Neuronal stem cell (in vitro differentiated cells): ENCODE data around the gene DAPK2.

ENCODE experiments used
- DNase-seq: peaks from one replicate; pipeline ENCODE4 v3.0.0-alpha.2; 2013; ENCODE audit warnings: low spot score
- H2AFZ ChIP-seq: one replicate; pipeline ENCODE4 v1.6.1; 2013; ENCODE audit warnings: mild to moderate bottlenecking, low read length, inconsistent platforms
- H2AK5ac ChIP-seq: 2 replicates; pipeline ENCODE4 v1.6.1; 2013; ENCODE audit warnings: low read depth, mild to moderate bottlenecking, inconsistent platforms, low read length, moderate library complexity, mixed read lengths
- H2BK120ac ChIP-seq: 2 replicates; pipeline ENCODE4 v1.6.1; 2013; ENCODE audit warnings: low read depth, mild to moderate bottlenecking, inconsistent platforms, low read length, moderate library complexity, mixed read lengths
- H2BK12ac ChIP-seq: one replicate; pipeline ENCODE4 v1.6.1; 2013; ENCODE audit warnings: low read length, inconsistent platforms
- H2BK15ac ChIP-seq: 2 replicates; pipeline ENCODE4 v1.6.1; 2013; ENCODE audit warnings: mild to moderate bottlenecking, low read length, inconsistent platforms, mixed read lengths
- H2BK5ac ChIP-seq: one replicate; pipeline ENCODE4 v1.6.1; 2013; ENCODE audit warnings: inconsistent platforms, mild to moderate bottlenecking, low read length, moderate library complexity
- H3K14ac ChIP-seq: one replicate; pipeline ENCODE4 v1.6.1; 2013; ENCODE audit warnings: low read length, inconsistent platforms
- H3K18ac ChIP-seq: 2 replicates; pipeline ENCODE4 v1.6.1; 2013; ENCODE audit warnings: low read length, inconsistent platforms
- H3K23ac ChIP-seq: 2 replicates; pipeline ENCODE4 v1.6.1; 2013; ENCODE audit warnings: low read depth, mild to moderate bottlenecking, mixed read lengths, low read length, inconsistent platforms; ENCODE audit not compliant: poor library complexity
- H3K27ac ChIP-seq: replicated peaks from 3 replicates; pipeline ENCODE4 v1.5.1; 2013; ENCODE audit warnings: low read length, inconsistent platforms
- H3K27me3 ChIP-seq, 3 experiments: 2 replicates each; pipeline ENCODE4 v1.6.1; 2013; ENCODE audit warnings: low read length in 3 of 3, mild to moderate bottlenecking in 2 of 3, inconsistent platforms in 1 of 3, low read depth in 1 of 3, mixed read lengths in 1 of 3, moderate library complexity in 1 of 3; ENCODE audit not compliant: control insufficient read depth in 3 of 3, insufficient read depth in 3 of 3
- H3K36me3 ChIP-seq, 2 donors: replicated peaks in 1 of 2; 2 replicates each; pipeline ENCODE4 v1.6.1; 2013; ENCODE audit warnings: low read length in 2 of 2; ENCODE audit not compliant: control insufficient read depth in 2 of 2, insufficient read depth in 2 of 2
- H3K4ac ChIP-seq: 2 replicates; pipeline ENCODE4 v1.6.1; 2013; ENCODE audit warnings: inconsistent platforms, mild to moderate bottlenecking, low read length, moderate library complexity
- H3K4me1 ChIP-seq, 2 donors: 1 replicate in 1 of 2; 2 replicates in 1 of 2; pipeline ENCODE4 v1.6.1; 2013; ENCODE audit warnings: low read length in 2 of 2, low read depth in 1 of 2; ENCODE audit not compliant: control insufficient read depth in 2 of 2, insufficient read depth in 1 of 2
- H3K4me2 ChIP-seq: one replicate; pipeline ENCODE4 v1.6.1; 2013; ENCODE audit warnings: mild to moderate bottlenecking, low read length, inconsistent platforms; ENCODE audit not compliant: insufficient read depth, poor library complexity, severe bottlenecking
- H3K4me3 ChIP-seq, 2 donors: 2 replicates each; pipeline ENCODE4 v1.5.1; 2013; ENCODE audit warnings: low read length in 2 of 2, mild to moderate bottlenecking in 2 of 2, inconsistent platforms in 1 of 2, moderate library complexity in 1 of 2
- H3K79me1 ChIP-seq: one replicate; pipeline ENCODE4 v1.6.1; 2013; ENCODE audit warnings: low read depth, mild to moderate bottlenecking, inconsistent platforms, low read length, moderate library complexity
- H3K9ac ChIP-seq: one replicate; pipeline ENCODE4 v1.6.1; 2013; ENCODE audit warnings: mild to moderate bottlenecking, low read depth, low read length, inconsistent platforms; ENCODE audit not compliant: poor library complexity
- H3K9me3 ChIP-seq, 2 donors: replicated peaks in 1 of 2; 2 replicates each; pipeline versions ENCODE3 to v1.6.1; 2013; ENCODE audit warnings: low read length in 2 of 2, mild to moderate bottlenecking in 2 of 2, inconsistent platforms in 1 of 2, low read depth in 1 of 2, mixed read lengths in 1 of 2, moderate library complexity in 1 of 2; ENCODE audit not compliant: control insufficient read depth in 2 of 2, insufficient read depth in 1 of 2
- H4K8ac ChIP-seq: one replicate; pipeline ENCODE4 v1.6.1; 2013; ENCODE audit warnings: low read depth, mild to moderate bottlenecking, inconsistent platforms, low read length, moderate library complexity
- H4K91ac ChIP-seq: one replicate; pipeline ENCODE4 v1.6.1; 2013; ENCODE audit warnings: low read length, low read depth, mild to moderate bottlenecking, inconsistent platforms; ENCODE audit not compliant: poor library complexity
- WGBS, 2 donors: extraction: QIAGEN DNeasy Blood & Tissue Kit; methylation state at CpG; one replicate each; pipeline ENCODE4 v1.1.7; 2013; ENCODE audit warnings: missing lambda C conversion rate in 2 of 2, mixed read lengths in 1 of 2; ENCODE audit not compliant: insufficient read length in 2 of 2, insufficient replicate concordance in 1 of 2; ENCODE audit errors: extremely low coverage in 2 of 2; 5-methylcytosine and 5-hydroxymethylcytosine counted together

Gene DAPK2

DNA sequence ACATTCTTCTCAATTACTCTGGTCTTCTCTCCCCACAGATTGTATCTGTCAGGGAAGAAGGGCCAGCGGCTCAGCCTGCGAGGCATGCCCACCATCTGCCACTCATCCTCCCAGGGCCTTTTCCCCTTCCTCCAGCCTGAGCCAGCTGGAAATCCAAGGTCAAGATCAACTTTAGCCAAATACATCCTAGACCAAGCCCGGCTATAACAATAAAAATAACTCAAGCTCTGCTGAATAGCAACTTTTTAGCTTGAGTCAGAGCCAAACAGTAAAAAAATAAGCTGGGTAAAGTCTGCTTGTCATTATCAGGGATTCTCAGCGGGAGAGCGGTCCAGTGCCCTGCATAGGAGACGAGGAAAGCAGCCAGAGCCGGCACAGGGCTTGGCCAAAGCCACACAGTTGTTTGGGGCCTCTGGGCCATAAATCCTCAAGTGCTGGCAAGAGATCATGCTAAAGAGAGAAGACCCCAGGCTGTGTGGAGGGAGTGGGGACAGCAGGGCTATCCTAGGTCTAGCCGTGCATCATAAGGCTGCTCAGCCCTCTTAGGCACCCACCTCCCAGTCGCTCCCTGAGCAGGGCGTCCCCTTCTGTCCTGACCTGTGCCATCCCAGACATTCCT lies 136.4 kb downstream of the DAPK2 start:
- DNase-seq, result no peak
- Histone ChIP-seq H3K4me2 (no peak overlapping the region), H2AK5ac (no peak overlapping the region), H3K14ac (no peak overlapping the region), H3K18ac (peak overlapping the region; percentile 25), H4K91ac (no peak overlapping the region), H2BK120ac (no peak overlapping the region), H2BK12ac (no peak overlapping the region), H2BK15ac (no peak overlapping the region), H3K9ac (no peak overlapping the region), H3K4ac (no peak overlapping the region), H4K8ac (no peak overlapping the region), H3K4me3 (no peak overlapping the region), H3K27ac (no peak overlapping the region), H3K27me3 (no peaks in the 10 kb centered on the region), H2AFZ (no peak overlapping the region), H2BK5ac (no peak overlapping the region), H3K36me3 (no peaks in the 10 kb centered on the region), H3K9me3 (no peaks in the 10 kb centered on the region), H3K79me1 (no peaks in the 10 kb centered on the region), H3K23ac (no peak overlapping the region), H3K4me1 (peaks cover 2% of the 10 kb centered on the region in 2 donors)
- no CpG with 5 or more reads among the region's 10 CpGs for WGBS, 2 donors

GRCh38 chr15:63908991-63909390 lies 137.3 kb downstream of the DAPK2 start:
- no peaks in the 10 kb centered on the region for H3K9me3 ChIP-seq
- no peak overlapping the region for H3K23ac ChIP-seq
- H3K27me3 ChIP-seq, result no peaks in the 10 kb centered on the region
- H3K4me1 ChIP-seq, result peaks cover 2 to 4% of the 10 kb centered on the region in 2 donors
- H4K91ac ChIP-seq, result no peak overlapping the region
- H2BK5ac ChIP-seq, result no peak overlapping the region
- H2AK5ac ChIP-seq, result no peak overlapping the region
- no peak overlapping the region for H3K9ac ChIP-seq
- no peak overlapping the region for H3K4me3 ChIP-seq
- no peak overlapping the region for H3K4ac ChIP-seq
- H4K8ac ChIP-seq, result no peak overlapping the region
- H2BK15ac ChIP-seq, result no peak overlapping the region
- H3K27ac ChIP-seq, result no peak overlapping the region
- WGBS, 2 donors, result no CpG with 5 or more reads among the region's 2 CpGs
- no peak overlapping the region for H3K18ac ChIP-seq
- H3K4me2 ChIP-seq, result no peak overlapping the region
- no peak overlapping the region for H2BK120ac ChIP-seq
- H3K14ac ChIP-seq, result no peak overlapping the region
- H2AFZ ChIP-seq, result no peak overlapping the region
- no peak for DNase-seq
- no peak overlapping the region for H2BK12ac ChIP-seq
- no peaks in the 10 kb centered on the region for H3K79me1 ChIP-seq
- H3K36me3 ChIP-seq, result no peaks in the 10 kb centered on the region

- no peak overlapping the region for H4K91ac ChIP-seq
- no peak overlapping the region for H3K9ac ChIP-seq
- peaks cover 2 to 4% of the 10 kb centered on the region in 2 donors for H3K4me1 ChIP-seq
- DNase-seq, result no peak
- no peak overlapping the region for H2BK5ac ChIP-seq
- WGBS, 2 donors, result no CpG with 5 or more reads among the region's 7 CpGs
- H3K79me1 ChIP-seq, result no peaks in the 10 kb centered on the region
- H3K4ac ChIP-seq, result no peak overlapping the region
- no peak overlapping the region for H3K23ac ChIP-seq
- H3K36me3 ChIP-seq, result no peaks in the 10 kb centered on the region
- H3K4me3 ChIP-seq, result no peak overlapping the region
- no peaks in the 10 kb centered on the region for H3K27me3 ChIP-seq
- H3K4me2 ChIP-seq, result no peak overlapping the region
- no peak overlapping the region for H3K27ac ChIP-seq
- H2AFZ ChIP-seq, result no peak overlapping the region
- H3K9me3 ChIP-seq, result no peaks in the 10 kb centered on the region
- no peak overlapping the region for H3K18ac ChIP-seq
- no peak overlapping the region for H2BK15ac ChIP-seq
- H2AK5ac ChIP-seq, result no peak overlapping the region
- H4K8ac ChIP-seq, result no peak overlapping the region
- H2BK12ac ChIP-seq, result no peak overlapping the region
- no peak overlapping the region for H3K14ac ChIP-seq
- H2BK120ac ChIP-seq, result no peak overlapping the region
Measured at GRCh38 chr15:63908281-63908680, 138.0 kb downstream of the DAPK2 start.

- no peaks in the 10 kb centered on the region for H3K79me1 ChIP-seq
- H3K27me3 ChIP-seq, result no peaks in the 10 kb centered on the region
- H2BK120ac ChIP-seq, result no peak overlapping the region
- no peak for DNase-seq
- no peak overlapping the region for H2AFZ ChIP-seq
- no peak overlapping the region for H3K4me2 ChIP-seq
- H3K23ac ChIP-seq, result no peak overlapping the region
- no peak overlapping the region for H4K8ac ChIP-seq
- H3K18ac ChIP-seq, result no peak overlapping the region
- H3K9ac ChIP-seq, result no peak overlapping the region
- no peak overlapping the region for H4K91ac ChIP-seq
- no CpG with 5 or more reads among the region's 8 CpGs for WGBS, 2 donors
- H3K27ac ChIP-seq, result no peak overlapping the region
- H3K36me3 ChIP-seq, result no peaks in the 10 kb centered on the region
- H2AK5ac ChIP-seq, result no peak overlapping the region
- no peak overlapping the region for H3K4me3 ChIP-seq
- no peak overlapping the region for H3K4ac ChIP-seq
- no peaks in the 10 kb centered on the region for H3K9me3 ChIP-seq
- H2BK12ac ChIP-seq, result no peak overlapping the region
- H2BK5ac ChIP-seq, result no peak overlapping the region
- H3K4me1 ChIP-seq, result peaks cover 2 to 4% of the 10 kb centered on the region in 2 donors
- no peak overlapping the region for H2BK15ac ChIP-seq
- H3K14ac ChIP-seq, result no peak overlapping the region
Measured at GRCh38 chr15:63907521-63907920, 138.8 kb downstream of the DAPK2 start.
